Spleen (tissue), 11 donors: Measurements from ENCODE around the gene WNT11. TPM values are rescaled to one million over a fixed set of nuclear protein-coding genes. Genes with fewer than 3 reads are reported as not detected.

Experiments
- DNase-seq: peaks from one replicate; pipeline ENCODE4 v3.0.0-alpha.2; 2020
- H3K27ac ChIP-seq, 8 donors: fragments of 200-600 bp; sonication (generic) in 7 of 8; 1 replicate in 4 of 8; 2 replicates in 4 of 8; pipeline versions ENCODE4 v1.5.0 to v1.8.0; 2016 to 2021; ENCODE audit warnings: inconsistent platforms in 4 of 8, mild to moderate bottlenecking in 4 of 8, moderate library complexity in 1 of 8
- H3K27me3 ChIP-seq, 7 donors: fragments of 200-600 bp; sonication (generic) in 6 of 7; replicated peaks in 1 of 7; 1 replicate in 4 of 7; 2 replicates in 3 of 7; pipeline versions ENCODE4 v1.5.0 to v1.8.0; 2016 to 2021; ENCODE audit warnings: inconsistent platforms in 3 of 7, mild to moderate bottlenecking in 1 of 7
- H3K36me3 ChIP-seq, 6 donors: fragments of 200-600 bp; sonication (generic) in 5 of 6; 1 replicate in 4 of 6; 2 replicates in 2 of 6; pipeline versions ENCODE4 v1.5.0 to v1.8.0; 2016 to 2021; ENCODE audit warnings: inconsistent platforms in 2 of 6
- H3K4me1 ChIP-seq, 6 donors: fragments of 200-600 bp; sonication (generic) in 5 of 6; 1 replicate in 3 of 6; 2 replicates in 3 of 6; pipeline versions ENCODE4 v1.5.0 to v1.8.0; 2016 to 2021; ENCODE audit warnings: inconsistent platforms in 3 of 6
- H3K4me3 ChIP-seq, 8 donors: fragments of 200-600 bp; sonication (generic) in 7 of 8; 1 replicate in 4 of 8; 2 replicates in 4 of 8; pipeline versions ENCODE4 v1.5.0 to v1.8.0; 2016 to 2021; ENCODE audit warnings: inconsistent platforms in 4 of 8, mild to moderate bottlenecking in 4 of 8, moderate library complexity in 2 of 8
- H3K9me3 ChIP-seq, 8 donors: fragments of 200-600 bp; sonication (generic) in 7 of 8; 1 replicate in 4 of 8; 2 replicates in 4 of 8; pipeline versions ENCODE4 v1.5.0 to v1.8.0; 2016 to 2021; ENCODE audit warnings: inconsistent platforms in 4 of 8
- CTCF ChIP-seq, 11 experiments: fragments of 200-600 bp in 7 of 11; fragments of 450-650 bp in 4 of 11; sonication (generic) in 4 of 11; IDR thresholded peaks in 8 of 11; conservative IDR thresholded peaks in 3 of 11; 1 replicate in 7 of 11; 2 replicates in 4 of 11; pipeline versions ENCODE4 v1.4.0 to v1.8.0; 2016 to 2021; ENCODE audit warnings: antibody characterized with exemption in 11 of 11, inconsistent platforms in 4 of 11, mild to moderate bottlenecking in 1 of 11
- POLR2A ChIP-seq, 3 donors: fragments of 450-650 bp; IDR thresholded peaks; one replicate each; pipeline ENCODE4 v1.5.1; 2017; ENCODE audit warnings: antibody characterized with exemption in 3 of 3, mild to moderate bottlenecking in 1 of 3
- POLR2AphosphoS5 ChIP-seq, 3 donors: sonication (generic); formaldehyde crosslinking; IDR thresholded peaks; one replicate each; pipeline ENCODE4 v1.5.1; 2017; ENCODE audit warnings: antibody characterized with exemption in 3 of 3
- whole genome bisulfite sequencing, 5 donors: extraction: QIAGEN DNeasy Blood & Tissue Kit in 3 of 5; methylation state at CpG; one replicate each; pipeline versions ENCODE4 v1.1.5 to v1.1.7; 2013 to 2018; 5-methylcytosine and 5-hydroxymethylcytosine counted together
- intact Hi-C: fragments of 100-400 bp; cut with DNase I; formaldehyde crosslinking; loops from one replicate; pipeline ENCODE4 v1.15.0; 2023; ENCODE audit warnings: low total_unique reads
- polyA plus RNA-seq, 3 donors: library from polyadenylated mRNA; stranded (reverse); fragments of 200-250 nt; gene quantifications; one replicate each; pipeline ENCODE4 v1.2.1, GENCODE V29; 2013
- total RNA-seq, 7 donors: library from RNA; depleted of rRNA in 3 of 7; stranded (reverse); fragments of >200 nt in 3 of 7; fragmentation: NEBNext Ultra II Directional in 4 of 7; extraction: Animal tissue kit (Norgen Biotek cat#: 25700) in 4 of 7; gene quantifications; one replicate each; pipeline versions ENCODE4 v1.1.0 to v1.2.1, GENCODE V29; 2016 to 2021
- donor health status: healthy with polysubstance abuse.
- donor health status: DM: no; HTN: no; CAD: no; lungs with moderate emphysema.
- donor health status: DM: no; HTN: no; CAD: no.
- donor health status: Bipolar disorder and iron deficiency.
- donor health status: healthy.
- donor health status: DM: no; HTN: no; CAD: no.
- donor health status: DM: yes; HTN: yes; CAD: no.

Gene WNT11
- total and polyA plus RNA-seq, 10 donors: 0.09 to 4.2 (median 1.6) TPM

GRCh38 chr11:76190376-76190775, 15.9 kb downstream of the WNT11 start:
- peak overlapping the region in 5 of 8 donors; percentile 19 to 48 (median 34) for H3K27ac ChIP-seq
- WGBS, 5 donors: 38 to 57% (median 49%) methylated on average over 7 of the region's 7 CpGs
- no peaks in the 10 kb centered on the region for H3K36me3 ChIP-seq
- peaks cover 0 to 25% (median 10%) of the 10 kb centered on the region in 6 donors for H3K4me1 ChIP-seq
- no peaks in the 10 kb centered on the region for H3K9me3 ChIP-seq
- intact Hi-C loops: no loop called here
- no peak for DNase-seq
- peak in 2 of 3 donors; percentile 18 to 52 for TF ChIP-seq POLR2AphosphoS5 (IDR thresholded peaks at IDR 0.05)
- no peak for TF ChIP-seq POLR2A (IDR thresholded peaks at IDR 0.05)
- H3K27me3 ChIP-seq: no peaks in the 10 kb centered on the region
- H3K4me3 ChIP-seq: no peak overlapping the region

GRCh38 chr11:76189682-76190081, 16.6 kb downstream of the WNT11 start:
- DNase-seq: no peak
- no peaks in the 10 kb centered on the region for H3K36me3 ChIP-seq
- no peak overlapping the region for H3K4me3 ChIP-seq
- no peaks in the 10 kb centered on the region for H3K9me3 ChIP-seq
- peaks cover 0 to 32% (median 12%) of the 10 kb centered on the region in 6 donors for H3K4me1 ChIP-seq
- WGBS, 5 donors: 59 to 78% (median 70%) methylated on average over 6 of the region's 6 CpGs
- intact Hi-C loops: no loop called here
- TF ChIP-seq CTCF (IDR thresholded peaks at IDR 0.05 in 8 of 11, conservative IDR thresholded peaks at IDR 0.05 in 3 of 11) (no peak), POLR2AphosphoS5 (IDR thresholded peaks at IDR 0.05) (no peak), POLR2A (IDR thresholded peaks at IDR 0.05) (no peak)
- H3K27me3 ChIP-seq: no peaks in the 10 kb centered on the region
- peak overlapping the region in 5 of 8 donors; percentile 19 to 48 (median 34) for H3K27ac ChIP-seq

GRCh38 chr11:76188873-76189272, 17.4 kb downstream of the WNT11 start:
- intact Hi-C loops: no loop called here
- Histone ChIP-seq H3K4me1 (peaks cover 0 to 38% (median 15%) of the 10 kb centered on the region in 6 donors), H3K27ac (peak overlapping the region in 3 of 8 donors; percentile 8 to 46 (median 13)), H3K9me3 (no peaks in the 10 kb centered on the region), H3K36me3 (no peaks in the 10 kb centered on the region), H3K4me3 (no peak overlapping the region), H3K27me3 (no peaks in the 10 kb centered on the region)
- 82 to 98% (median 86%) methylated on average over 4 of the region's 4 CpGs for WGBS, 5 donors
- TF ChIP-seq POLR2A (IDR thresholded peaks at IDR 0.05): no peak
- TF ChIP-seq POLR2AphosphoS5 (IDR thresholded peaks at IDR 0.05): no peak
- no peak for TF ChIP-seq CTCF (IDR thresholded peaks at IDR 0.05 in 8 of 11, conservative IDR thresholded peaks at IDR 0.05 in 3 of 11)
- DNase-seq: no peak

- H3K4me1 ChIP-seq: peaks cover 0 to 38% (median 15%) of the 10 kb centered on the region in 6 donors
- H3K36me3 ChIP-seq: no peaks in the 10 kb centered on the region
- WGBS, 5 donors: 75 to 87% (median 84%) methylated on average over 9 to 21 of the region's 21 CpGs
- no peaks in the 10 kb centered on the region for H3K9me3 ChIP-seq
- no peak overlapping the region for H3K4me3 ChIP-seq
- no peak for DNase-seq
- TF ChIP-seq POLR2A (IDR thresholded peaks at IDR 0.05) (no peak), CTCF (IDR thresholded peaks at IDR 0.05 in 8 of 11, conservative IDR thresholded peaks at IDR 0.05 in 3 of 11) (no peak), POLR2AphosphoS5 (IDR thresholded peaks at IDR 0.05) (peak in 2 of 3 donors; percentile 25 to 53)
- H3K27me3 ChIP-seq: no peaks in the 10 kb centered on the region
- intact Hi-C loops: no loop called here
- peak overlapping the region in 6 of 8 donors; percentile 27 to 51 (median 46) for H3K27ac ChIP-seq
Observed at GRCh38 chr11:76186776-76187279, 19.5 kb downstream of the WNT11 start.
